HG03045 (cell line): ENCODE data around the gene PFKFB4.

Experiments used
- ATAC-seq: cut with Tn5 transposase; IDR thresholded peaks from one replicate; pipeline ENCODE4 v1.9.1; 2021; ENCODE audit warnings: mild to moderate bottlenecking, moderate library complexity; ENCODE audit not compliant: unreplicated experiment

PFKFB4 gene

DNA sequence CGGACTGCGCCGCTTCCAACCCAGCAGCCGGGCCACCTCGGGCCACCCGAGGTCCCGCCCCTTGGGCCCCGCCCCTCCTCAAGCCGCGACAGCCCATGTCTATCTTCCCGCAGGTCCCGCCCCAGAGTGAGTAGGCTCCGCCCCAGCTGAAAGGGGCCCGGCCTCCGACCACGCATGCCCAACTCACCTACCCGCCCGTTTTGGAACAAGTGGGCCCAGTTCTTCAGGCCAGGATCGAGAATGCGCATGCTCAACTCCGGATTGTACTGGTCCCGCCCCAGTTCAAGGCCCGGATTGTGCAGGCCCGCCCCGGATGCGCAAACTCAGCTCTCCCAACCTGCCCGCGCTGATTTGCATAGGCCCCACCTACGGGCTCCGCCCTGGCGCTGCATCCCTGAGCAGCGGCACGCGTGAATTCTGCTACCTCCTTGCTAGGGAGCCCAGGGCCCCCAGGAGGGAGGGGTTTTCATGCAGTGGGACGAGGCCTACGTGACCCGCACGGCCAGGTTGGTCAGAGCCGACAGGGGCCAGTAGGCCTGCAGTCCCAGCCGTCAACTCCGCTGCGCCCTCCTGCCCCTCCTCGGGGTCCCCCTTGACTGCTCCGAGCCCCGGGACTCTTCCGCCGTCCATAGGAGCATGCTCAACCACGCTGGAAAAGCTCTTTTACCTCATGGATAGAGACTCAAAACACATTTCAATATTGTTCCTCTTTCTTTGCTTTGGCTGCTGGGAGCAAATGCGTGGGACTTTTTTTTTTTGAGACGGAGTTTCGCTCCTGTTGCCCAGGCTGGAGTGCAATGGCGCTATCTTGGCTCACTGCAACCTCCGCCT, at the start of gene PFKFB4:
PFKFB4 (minus strand) TSS at position 8 of the 831 bp plus-strand sequence. CDS start 26 bp downstream, outside the sequence.
- ATAC-seq: peak; percentile 90

DNA sequence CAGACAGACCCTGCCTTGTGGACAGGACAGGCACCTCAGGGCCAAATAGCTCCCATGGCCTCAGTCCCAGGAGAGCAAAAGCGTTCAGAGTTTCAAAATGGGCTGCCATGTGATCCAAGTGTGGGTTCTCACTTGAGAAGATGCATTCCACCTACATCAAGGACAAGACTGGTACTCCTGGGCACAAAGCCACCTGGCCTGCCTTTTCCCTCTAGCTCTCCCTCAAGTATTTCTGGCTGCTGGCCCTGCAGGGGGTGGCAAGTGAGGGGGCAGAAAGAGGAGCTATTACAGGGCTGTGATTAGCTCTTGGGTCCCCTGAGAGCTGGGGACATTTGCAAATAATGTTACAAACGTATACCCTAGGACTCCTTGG, 45.0 kb upstream of the PFKFB4 start:
- ATAC-seq: no peak

DNA sequence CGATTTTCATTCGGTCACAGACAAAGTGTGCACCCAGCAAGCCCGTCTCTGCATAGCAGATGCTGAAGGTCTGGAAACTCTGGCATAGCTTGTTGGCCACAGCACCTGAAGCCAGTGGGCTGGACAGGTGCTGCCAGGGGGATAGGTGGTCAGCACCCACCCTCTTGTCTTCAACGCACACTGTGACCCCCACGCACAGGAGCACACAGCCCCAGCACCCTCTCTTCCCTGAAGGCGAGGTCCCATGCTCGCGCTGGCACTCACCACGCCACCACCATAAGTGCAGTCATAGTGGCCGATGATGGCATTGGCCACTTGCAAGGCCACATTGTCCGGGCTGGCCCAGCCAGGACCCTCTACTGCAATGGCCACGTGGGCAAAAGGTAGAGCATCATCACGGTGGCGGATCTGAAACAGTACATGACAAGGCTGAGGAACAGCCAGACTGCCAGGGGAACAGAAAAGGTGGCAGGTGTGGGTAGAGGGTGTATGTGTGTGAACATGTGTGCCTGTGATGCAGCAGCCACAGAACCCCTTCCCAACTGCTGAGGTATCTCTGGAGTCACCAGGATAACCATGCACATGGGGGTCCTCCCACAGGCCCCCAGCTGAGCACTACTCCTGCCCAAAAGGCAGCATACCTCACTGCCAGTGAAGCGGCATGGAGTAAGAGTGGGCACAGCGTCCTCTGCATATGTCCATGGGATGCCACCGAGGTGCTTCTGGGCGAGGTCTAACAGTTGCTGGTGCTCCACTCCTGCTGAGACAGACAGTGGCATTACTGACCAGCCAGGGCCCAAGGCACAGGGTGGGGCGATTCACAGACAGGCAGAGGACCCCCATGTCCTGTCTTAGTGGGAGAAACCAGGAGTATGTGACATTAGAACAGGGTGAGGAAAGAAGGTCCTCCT, 44.4 kb upstream of the PFKFB4 start:
- no peak for ATAC-seq

DNA sequence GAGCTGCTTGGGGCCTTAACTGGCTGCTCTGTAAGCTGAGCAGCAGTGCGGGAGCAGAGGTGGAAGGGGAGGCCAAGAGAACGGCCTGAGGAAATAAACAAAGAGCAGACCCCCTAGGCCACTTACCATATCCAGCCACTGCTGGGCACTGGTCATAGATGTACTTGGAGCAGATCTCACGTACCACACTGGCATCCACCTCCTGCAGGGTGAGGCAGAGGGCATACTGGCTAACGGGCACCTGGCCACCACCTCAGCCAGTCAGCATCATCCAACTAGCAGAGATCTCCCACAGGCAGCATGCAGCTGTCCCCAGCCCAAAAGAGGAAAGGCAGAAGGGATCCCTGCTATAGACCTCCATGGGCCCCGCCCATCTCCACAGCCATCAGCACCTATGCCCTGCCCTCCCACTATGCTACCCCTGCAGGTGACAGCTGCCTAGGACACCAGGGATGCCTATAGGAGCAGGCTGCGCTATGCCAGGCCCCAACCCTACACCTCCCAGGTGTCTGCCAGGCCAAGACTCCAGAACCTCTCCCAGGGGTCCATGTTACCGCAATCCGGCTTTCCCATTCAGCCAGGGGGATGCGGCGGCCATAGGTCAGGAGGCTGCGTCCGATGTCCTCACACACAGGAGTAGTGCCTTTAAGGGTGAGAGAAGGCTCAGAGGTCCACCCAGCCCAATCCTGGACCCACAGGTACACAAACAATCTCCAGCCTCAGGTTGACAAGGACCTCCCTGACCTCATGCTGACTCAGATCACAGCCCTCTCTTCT, 43.1 kb upstream of the PFKFB4 start:
- ATAC-seq: no peak

DNA sequence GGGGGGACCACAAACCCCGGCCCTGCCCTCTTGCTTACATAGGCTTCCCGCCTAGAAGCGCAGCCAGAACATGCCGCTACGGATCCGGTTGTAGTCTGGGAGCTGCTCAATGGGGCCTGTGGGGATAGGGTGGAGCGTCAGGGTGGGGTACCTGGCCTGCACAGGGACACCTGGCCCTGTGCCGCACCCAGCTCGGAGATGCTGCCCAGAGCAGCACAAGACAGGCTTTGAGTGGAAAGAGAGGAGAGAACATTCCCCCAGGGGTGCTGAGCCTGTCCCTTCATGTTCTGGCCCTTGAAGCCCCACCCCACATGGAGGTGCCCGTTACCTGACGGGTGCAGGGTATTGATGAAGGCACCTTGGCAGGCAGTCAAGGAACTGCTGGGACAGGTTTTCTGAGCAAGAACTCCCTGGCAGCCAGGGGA, 42.5 kb upstream of the PFKFB4 start:
- ATAC-seq: no peak

DNA sequence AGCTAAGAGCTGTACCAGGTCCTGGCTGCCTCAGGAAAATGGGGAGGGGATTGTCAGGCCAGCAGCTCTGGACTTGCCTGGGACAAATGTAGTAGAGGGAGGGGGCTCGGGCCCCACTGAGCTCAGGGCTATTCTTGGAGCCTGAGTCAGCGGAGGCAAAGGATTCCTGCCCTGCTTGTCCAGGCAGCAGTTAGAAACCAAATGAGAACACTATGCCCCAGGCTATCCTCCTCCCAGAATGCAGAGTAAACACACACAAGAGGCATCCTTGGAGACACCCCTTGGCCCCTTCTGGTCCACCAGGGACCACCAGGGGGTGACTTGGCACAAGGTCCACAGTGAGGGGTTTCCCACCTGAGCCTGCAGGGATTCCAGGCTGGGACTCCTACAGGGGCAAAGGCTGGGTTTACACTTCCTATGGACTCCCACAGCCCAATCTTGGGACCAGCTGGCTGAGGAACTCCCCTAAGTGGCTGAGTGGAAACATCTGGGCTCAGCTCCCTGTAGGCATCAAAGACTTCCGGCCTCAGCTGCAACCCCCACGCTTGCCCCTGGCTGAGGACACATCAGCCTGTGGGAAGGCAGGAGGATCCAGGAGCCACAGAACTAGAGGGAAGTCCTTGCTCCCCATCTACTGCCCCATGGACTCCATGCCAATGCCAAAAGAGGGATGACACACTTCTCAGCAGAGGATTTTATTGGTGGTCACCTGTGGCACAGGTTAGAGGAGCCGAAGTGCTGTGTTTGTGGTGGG, 41.9 kb upstream of the PFKFB4 start:
- no peak for ATAC-seq

DNA sequence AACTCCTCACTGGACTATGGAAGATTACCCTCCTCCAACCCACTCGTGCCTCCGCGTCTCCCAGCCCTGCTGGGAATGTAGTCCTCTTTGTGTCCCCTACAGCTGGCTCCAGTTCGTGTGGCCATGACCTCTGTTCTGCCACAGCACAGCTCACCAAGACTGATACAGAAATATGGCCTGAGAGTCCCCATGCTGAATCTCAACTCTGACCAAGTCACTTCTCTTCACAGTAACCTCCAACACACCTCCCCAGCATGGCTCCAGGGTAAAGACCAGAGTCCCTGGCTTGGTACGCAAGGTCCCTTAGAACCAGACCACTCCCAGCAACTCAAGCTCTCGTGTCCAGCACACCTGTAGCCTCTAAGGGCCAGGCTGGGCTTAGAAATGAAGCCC, 40.8 kb upstream of the PFKFB4 start:
- ATAC-seq: no peak

DNA sequence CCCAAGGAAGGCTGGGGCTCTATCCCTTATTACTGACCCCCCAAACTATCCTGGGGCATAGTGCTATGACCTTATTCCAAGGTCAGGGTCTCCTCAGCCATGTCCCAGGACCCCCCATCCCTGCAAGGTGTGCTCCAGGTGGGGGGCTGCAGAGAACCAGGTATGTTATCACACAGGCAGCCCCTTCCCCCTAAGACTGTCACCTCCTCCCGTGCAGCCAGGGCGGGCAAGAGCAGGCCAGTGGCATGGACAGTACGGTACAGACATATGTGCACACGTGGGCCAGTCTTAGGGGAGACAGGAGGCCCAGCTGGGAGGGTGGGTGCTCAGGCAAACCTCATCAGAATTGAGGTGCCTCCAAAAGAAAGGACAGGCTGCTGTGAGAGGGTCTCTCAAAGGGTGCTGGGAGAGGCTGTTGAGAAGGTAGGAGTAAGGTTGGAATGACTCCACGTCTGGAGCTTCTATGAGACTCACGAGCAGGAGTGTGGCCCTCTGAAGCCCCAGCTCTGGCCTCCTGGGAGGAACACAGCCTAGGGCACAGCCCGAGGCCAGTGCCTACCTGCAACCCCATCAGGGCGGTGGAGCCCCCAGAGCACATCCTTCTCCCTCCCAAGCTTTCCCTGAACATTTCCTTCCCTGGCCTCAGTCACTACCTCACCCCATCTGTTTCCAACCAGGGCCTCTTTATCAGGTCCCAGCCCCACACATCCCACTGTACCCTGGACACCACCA, 40.2 kb upstream of the PFKFB4 start:
- no peak for ATAC-seq

DNA sequence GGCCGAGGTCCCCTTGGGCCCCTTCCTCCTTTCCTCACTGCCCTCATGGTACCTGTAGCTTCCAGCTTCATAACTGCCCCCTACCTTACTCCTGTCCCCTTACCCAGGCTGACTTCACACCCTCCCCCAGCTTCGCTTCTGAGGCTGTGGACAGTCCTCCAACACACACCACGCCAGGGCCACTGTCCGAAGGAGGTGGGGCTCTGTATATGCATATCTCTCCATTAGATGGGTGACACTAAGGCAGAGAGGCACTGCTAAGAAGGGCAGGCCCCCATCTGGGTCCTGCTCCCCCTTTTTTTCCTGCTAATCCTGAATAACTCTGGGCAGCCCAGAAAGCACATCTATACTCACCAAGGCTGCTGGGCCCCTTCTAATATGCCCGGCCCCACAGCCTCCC, 39.6 kb upstream of the PFKFB4 start:
- no peak for ATAC-seq

DNA sequence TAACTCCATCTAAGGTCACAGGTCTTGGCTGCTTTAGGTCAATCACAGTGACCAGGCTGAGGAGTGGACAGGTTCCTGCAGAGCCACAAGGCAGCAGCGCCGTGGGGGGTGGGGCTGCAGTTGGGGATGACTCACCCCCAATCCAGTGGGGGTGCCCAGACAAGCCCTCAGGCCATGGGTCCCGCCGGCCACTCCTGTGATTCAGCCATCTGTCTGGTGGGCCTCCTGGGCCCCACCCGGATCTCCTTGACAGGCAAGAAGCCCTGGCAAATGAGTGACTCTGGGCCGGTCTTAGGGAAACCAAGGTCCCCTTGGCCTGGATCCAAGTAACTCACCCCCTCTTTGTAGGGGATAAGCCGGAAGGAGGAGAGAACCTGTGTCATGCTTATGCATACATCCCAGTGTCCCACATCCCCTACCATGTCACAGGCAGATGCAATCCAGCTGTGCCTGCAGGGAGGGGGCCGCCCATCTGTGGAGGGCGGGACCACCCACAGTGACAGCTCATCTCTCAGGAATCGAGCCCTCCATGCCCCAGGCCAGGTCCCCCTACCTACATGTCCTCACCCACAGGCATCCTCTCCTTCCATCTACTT, 39.0 kb upstream of the PFKFB4 start:
- ATAC-seq: no peak

DNA sequence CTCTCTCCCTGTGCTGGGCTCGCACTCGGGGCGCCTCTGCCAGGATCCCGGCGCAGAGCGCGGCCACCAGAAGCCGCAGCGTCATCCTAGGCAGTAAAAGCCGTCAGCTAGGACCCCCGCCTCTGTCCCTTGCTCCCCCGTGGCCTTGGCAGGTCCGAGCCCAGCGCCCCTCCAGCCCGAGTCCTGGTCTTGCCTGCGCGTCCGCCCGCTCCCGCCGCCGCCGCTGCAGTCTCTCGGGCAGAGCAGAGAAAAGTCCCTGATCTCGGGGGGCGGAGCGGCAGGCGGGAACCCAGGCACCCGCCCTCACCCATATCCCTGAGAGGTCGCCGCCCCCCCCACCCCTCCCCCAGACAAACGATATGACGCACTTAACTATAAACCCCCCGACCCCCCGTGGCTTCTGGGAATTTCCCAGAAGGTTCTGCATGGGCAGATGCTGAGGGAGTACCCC, 38.5 kb upstream of the PFKFB4 start, which contains the start of gene COL7A1:
COL7A1 (minus strand) TSS at position 255 of the 451 bp plus-strand sequence; CDS start at position 85, 170 bp downstream.
- ATAC-seq: no peak

DNA sequence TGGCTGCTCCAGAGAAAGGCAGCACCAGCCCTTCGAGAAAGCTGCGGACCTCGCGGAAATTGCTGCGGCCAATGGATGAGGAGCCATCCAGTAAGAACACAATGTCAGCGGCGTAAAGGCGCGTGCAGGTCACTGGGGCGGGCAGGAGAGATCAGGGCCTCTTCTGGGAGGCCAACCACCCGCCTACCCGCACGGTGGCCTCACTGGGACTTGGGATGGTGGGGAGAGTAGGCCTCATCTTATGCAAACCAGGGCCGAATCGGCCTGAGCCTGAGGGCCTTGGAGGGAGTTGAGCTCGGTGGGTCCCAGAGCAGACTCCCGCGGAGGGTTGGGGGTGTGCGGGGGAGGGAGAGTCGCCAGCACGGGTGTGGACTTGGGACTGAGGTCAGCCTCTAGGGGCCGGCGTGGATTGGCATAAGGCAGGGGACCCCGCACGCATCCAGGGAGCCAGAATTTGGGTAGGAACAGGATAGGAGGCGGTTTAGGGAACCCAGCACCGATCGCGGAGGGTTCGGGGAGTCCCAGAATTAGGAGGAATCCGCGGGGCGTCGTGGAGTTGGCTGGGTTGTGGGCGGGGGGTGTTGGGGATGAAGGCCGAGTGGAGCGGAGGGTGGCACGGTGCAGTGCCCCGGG, 37.9 kb upstream of the PFKFB4 start:
- no peak for ATAC-seq

DNA sequence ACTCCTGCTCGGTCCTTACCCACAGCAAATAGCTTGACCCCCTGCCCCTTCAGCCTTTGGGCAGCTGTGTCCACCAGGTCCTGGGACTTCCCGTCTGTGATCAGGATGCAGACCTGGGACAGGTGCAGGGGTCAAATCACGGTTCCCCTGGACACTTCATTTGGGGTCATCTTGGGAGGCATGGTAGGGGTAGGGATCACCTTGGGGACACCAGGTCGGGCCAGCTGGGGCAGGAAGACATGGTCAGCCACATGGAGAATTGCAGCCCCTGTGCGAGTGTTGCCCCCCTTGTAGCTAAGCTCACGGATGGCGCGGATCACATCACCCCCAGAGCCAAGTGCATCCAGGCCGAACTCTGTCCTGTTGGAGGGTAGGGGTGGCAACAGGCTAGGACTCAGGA, 36.7 kb upstream of the PFKFB4 start:
- ATAC-seq: no peak

DNA sequence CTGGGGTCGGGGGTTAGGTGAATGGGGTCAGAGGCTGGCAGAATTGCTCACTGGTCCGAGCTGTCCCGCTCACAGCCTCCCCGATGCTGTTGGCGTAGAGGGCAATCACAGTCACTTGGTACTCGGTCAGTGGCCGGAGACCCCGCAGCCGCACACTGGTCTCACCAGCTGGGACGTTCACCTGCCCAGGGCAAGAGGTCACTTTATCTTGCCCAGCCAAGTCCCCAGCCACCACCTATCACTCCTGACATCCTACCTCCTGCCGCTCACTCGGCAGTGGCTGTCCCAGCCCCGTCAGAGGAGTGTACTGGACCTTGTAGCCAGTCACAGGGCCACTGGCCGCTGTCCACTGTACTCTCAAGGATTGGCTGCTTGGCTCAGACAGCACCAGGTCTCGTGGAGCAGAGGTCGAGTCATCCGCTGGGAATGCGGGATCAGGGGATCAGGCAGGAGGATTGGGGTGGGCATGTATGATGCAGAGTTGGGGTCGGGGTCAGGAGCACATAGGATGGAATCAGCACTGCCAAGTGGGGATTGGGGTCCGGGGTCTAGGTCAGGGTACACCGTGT, 36.0 kb upstream of the PFKFB4 start:
- ATAC-seq: no peak

DNA sequence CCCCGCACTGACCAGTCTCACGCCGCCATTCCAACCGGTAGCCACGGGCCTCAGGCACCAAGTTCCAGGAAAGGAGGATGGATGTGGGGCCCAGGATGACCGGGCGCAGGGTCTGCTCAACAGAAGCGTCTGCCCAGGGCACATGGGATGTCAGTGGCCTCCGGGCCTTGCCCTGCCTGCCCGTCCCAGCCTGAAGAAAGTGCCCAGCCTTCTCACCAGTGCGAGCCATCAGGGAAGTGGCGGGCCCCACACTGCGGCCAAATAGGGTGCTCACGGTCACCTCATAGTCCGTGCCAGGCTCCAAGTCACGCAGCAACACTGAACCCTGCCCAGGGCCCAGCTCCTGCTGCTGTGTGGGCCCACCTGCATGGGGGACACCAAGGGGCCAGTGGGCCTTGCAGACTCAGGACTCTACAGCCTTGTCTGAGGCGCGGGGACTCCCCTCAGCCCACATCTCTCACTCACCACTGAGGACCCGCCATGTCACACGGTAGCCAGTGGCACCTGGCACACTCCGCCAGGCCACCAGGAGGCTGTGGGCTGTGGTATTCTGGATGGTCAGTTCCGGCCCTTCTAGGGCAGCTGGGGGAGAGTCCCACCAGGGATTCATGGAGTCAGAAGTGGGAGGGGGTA, 35.4 kb upstream of the PFKFB4 start:
- no peak for ATAC-seq

DNA sequence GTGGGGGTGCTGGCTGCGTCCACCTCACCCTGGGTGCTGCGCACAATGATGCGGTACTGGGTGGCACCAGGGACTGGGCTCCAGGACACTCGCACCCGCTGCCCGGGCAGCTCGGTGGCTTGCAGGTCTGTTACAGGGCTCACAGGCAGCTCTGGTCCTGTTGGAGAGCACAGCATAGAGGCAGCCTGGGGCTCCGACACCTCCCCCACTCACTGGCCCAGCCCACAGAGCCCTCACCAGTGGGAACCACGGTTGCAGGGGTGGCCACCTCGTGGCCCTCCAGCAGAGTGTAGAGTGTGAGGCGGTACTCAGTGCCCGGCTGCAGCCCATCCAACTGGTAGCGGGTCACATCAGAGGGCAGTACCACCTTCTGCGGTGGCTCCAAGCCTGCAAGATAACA, 34.8 kb upstream of the PFKFB4 start:
- ATAC-seq: no peak

DNA sequence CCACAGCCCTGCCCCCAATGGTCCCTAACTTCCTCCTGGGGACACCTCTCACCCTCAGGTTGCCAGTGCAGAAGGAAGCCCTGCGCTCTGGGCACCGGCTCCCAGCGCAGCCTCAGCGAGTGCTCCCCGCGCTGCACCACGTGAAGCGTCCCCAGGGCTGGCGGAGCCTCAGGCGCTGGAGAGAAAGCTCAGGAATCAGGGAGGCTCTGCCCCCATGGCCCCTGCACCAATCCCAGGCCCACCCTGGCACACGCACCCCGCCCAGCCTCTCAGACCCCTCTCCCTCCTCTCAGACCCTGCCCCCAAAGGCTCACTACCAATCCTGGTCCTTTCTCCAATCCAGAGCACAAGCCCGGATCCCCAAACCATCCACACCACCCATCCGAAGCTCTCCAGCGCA, 31.6 kb upstream of the PFKFB4 start:
- no peak for ATAC-seq

DNA sequence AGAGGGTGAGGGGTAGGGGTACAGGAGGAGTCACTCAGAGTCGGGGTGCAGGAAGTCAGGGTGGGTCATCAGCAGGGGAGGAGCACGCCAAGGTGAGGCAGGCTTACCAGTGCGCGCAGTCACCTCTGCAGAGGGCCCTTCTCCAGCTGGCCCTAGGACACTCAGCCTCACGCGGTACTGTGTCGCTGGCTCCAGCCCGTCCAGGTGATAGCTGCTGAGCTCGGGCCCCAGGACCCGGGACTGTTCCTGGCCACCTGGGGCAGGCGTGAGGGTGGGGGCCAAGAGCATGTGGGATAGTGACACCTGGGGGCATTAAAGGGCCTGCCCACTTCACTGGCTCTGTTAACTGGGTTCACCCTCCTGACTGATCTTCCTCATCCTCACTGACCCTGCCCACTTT, 31.1 kb upstream of the PFKFB4 start:
- ATAC-seq: no peak
